Measurements from ENCODE around the gene RSAD1.

DNA sequence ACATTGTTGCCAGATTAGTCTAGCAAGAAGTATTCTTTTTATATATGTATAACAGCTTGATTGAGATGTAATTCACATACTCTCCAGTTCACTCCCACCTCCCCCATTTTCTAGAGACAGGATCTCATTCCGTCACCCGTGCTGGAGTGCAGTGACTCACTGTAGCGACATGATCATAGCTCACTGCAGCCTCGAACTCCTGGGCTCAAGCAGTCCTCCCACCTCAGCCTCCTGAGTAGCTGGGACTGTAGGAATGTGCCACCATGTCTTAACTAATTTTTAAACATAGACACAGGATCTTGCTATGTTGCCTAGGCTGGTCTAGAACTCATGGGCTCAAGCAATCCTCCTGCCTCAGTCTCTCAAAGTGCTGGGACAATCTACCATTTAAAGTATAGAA, 3.3 kb upstream of the RSAD1 start:
- TF ChIP-seq, protein P1, sequence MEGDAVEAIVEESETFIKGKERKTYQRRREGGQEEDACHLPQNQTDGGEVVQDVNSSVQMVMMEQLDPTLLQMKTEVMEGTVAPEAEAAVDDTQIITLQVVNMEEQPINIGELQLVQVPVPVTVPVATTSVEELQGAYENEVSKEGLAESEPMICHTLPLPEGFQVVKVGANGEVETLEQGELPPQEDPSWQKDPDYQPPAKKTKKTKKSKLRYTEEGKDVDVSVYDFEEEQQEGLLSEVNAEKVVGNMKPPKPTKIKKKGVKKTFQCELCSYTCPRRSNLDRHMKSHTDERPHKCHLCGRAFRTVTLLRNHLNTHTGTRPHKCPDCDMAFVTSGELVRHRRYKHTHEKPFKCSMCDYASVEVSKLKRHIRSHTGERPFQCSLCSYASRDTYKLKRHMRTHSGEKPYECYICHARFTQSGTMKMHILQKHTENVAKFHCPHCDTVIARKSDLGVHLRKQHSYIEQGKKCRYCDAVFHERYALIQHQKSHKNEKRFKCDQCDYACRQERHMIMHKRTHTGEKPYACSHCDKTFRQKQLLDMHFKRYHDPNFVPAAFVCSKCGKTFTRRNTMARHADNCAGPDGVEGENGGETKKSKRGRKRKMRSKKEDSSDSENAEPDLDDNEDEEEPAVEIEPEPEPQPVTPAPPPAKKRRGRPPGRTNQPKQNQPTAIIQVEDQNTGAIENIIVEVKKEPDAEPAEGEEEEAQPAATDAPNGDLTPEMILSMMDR (IDR thresholded peaks at IDR 0.05; ENCODE audit: borderline replicate concordance, extremely low read depth, low read length, poor library complexity, severe bottlenecking): no peak
- TF ChIP-seq EZH2 (IDR thresholded peaks at IDR 0.05; ENCODE audit: borderline replicate concordance, low read depth, low read length, severe bottlenecking): no peak
